Pancreas (tissue), 10 donors: ENCODE measurements around the gene TFAP2A. TPM values are rescaled to one million over a fixed set of nuclear protein-coding genes. Genes with fewer than 3 reads are reported as not detected.
A peak's percentile ranks its signal among the peaks of the same experiment; 100 is the strongest.

Experiments
- ATAC-seq, 4 donors: fragments of 200-7000 bp; cut with Tn5 transposase; one replicate each; pipeline versions ENCODE4 v1.8.0 to v1.9.1; 2020; ENCODE audit warnings: mild to moderate bottlenecking in 4 of 4, moderate library complexity in 4 of 4
- DNase-seq, 6 donors: peaks; one replicate each; pipeline ENCODE4 v3.0.0-alpha.2; 2020
- FAIRE-seq: peaks from 2 replicates; lab custom pipeline; 2012; peaks lifted over from hg19 to GRCh38; lab: Jason Lieb, UNC
- H3K27ac ChIP-seq, 4 donors: fragments of 200-600 bp; sonication (generic); 1 replicate in 3 of 4; 2 replicates in 1 of 4; pipeline versions ENCODE4 v1.5.0 to v1.8.0; 2020
- H3K27me3 ChIP-seq, 4 donors: fragments of 200-600 bp; one replicate each; pipeline ENCODE4 v1.8.0; 2021
- H3K36me3 ChIP-seq, 3 donors: fragments of 200-600 bp; sonication (generic) in 1 of 3; one replicate each; pipeline versions ENCODE4 v1.5.0 to v1.8.0; 2020 to 2021
- H3K4me1 ChIP-seq, 3 donors: fragments of 200-600 bp; one replicate each; pipeline ENCODE4 v1.8.0; 2021
- H3K4me3 ChIP-seq, 4 donors: fragments of 200-600 bp; sonication (generic) in 2 of 4; one replicate each; pipeline versions ENCODE4 v1.5.0 to v1.8.0; 2020 to 2021
- H3K9me3 ChIP-seq, 4 donors: fragments of 200-600 bp; one replicate each; pipeline ENCODE4 v1.8.0; 2021
- WGBS, 2 donors: extraction: QIAGEN DNeasy Blood & Tissue Kit; methylation state at CpG; one replicate each; pipeline ENCODE4 v1.1.7; 2013; 5-methylcytosine and 5-hydroxymethylcytosine counted together
- intact Hi-C, 3 donors: fragments of 100-400 bp; cut with DNase I; formaldehyde crosslinking; loops; one replicate each; pipeline versions ENCODE4 v1.11.1 to v1.14.2; 2022
- polyA plus RNA-seq, 2 donors: library from polyadenylated mRNA; stranded (reverse); fragments of 200-250 nt; gene quantifications; one replicate each; pipeline ENCODE4 v1.2.3, GENCODE V29; 2013
- total RNA-seq, 6 donors: library from RNA; stranded (reverse); fragmentation: NEBNext Ultra II Directional in 4 of 6; extraction: Animal tissue kit (Norgen Biotek cat#: 25700) in 4 of 6; gene quantifications; one replicate each; pipeline versions ENCODE4 v1.2.1 to v1.2.4, GENCODE V29; 2021 to 2023
- TF ChIP-seq, protein P1 (sequence below), 4 donors: fragments of 200-600 bp; sonication (generic) in 3 of 4; IDR thresholded peaks; one replicate each; pipeline versions ENCODE4 v1.5.0 to v1.8.0; 2021; ENCODE audit warnings: antibody characterized with exemption in 4 of 4
- donor health status: healthy with polysubstance abuse.
- donor health status: DM: no; HTN: no; CAD: no; lungs with moderate emphysema.
- donor health status: DM: no; HTN: no; CAD: no.
- donor health status: control.
- donor health status: control.
- donor health status: Bipolar disorder and iron deficiency.
- donor health status: DM: yes; HTN: yes; CAD: no.
- donor health status: DM: no; HTN: no; CAD: no.
- donor health status: DM: no; HTN: no; CAD: no.
- donor health status: DM: yes; HTN: yes; CAD: no.

Gene TFAP2A
- total and polyA plus RNA-seq, 8 donors: 0.12 to 1.3 (median 0.23) TPM

DNA sequence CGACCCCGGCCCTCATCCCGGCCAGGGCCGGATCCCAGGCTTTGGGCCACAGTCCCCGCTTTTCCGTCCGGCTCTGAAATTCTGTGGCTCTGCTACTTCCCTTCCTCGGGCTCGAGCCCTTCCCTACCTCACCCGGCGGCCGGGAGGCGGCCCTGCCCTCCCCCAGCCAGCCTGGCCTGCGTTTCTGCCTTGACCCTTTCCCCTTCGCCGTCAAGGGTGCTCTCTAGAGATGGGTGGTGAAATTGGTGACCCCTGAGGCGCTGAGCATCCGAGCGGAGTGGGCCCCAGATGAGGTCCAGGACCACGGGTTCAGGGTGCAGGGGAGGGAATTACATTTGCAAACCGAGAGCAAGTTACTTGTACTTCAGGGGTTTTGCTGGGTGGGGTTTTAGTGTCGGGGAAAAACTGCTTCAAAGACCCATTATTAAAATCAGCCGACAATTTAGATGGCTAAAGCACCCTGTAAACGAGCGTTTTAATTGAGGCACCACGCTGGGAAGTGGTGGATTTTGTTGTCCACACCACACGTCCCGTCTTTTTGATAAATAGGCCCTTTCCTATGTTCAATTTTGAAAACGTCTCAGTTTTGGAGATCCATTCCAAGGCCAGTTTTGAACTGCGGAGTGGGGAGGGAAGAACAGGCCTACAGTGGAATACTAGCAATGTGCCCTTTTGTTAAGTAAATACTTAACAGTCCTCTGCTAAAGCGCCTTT lies 9.9 kb downstream of the TFAP2A start:
- Histone ChIP-seq H3K4me3 (peak overlapping the region; percentile 34 to 47 (median 38)), H3K27ac (peak overlapping the region in 2 of 4 donors; percentile 30 to 58), H3K4me1 (peaks cover 5 to 10% (median 5%) of the 10 kb centered on the region in 3 donors), H3K9me3 (no peaks in the 10 kb centered on the region), H3K27me3 (peaks cover 2 to 53% (median 22%) of the 10 kb centered on the region in 4 donors), H3K36me3 (no peaks in the 10 kb centered on the region)
- TF ChIP-seq, protein P1, sequence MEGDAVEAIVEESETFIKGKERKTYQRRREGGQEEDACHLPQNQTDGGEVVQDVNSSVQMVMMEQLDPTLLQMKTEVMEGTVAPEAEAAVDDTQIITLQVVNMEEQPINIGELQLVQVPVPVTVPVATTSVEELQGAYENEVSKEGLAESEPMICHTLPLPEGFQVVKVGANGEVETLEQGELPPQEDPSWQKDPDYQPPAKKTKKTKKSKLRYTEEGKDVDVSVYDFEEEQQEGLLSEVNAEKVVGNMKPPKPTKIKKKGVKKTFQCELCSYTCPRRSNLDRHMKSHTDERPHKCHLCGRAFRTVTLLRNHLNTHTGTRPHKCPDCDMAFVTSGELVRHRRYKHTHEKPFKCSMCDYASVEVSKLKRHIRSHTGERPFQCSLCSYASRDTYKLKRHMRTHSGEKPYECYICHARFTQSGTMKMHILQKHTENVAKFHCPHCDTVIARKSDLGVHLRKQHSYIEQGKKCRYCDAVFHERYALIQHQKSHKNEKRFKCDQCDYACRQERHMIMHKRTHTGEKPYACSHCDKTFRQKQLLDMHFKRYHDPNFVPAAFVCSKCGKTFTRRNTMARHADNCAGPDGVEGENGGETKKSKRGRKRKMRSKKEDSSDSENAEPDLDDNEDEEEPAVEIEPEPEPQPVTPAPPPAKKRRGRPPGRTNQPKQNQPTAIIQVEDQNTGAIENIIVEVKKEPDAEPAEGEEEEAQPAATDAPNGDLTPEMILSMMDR (IDR thresholded peaks at IDR 0.05): no peak
- WGBS, 2 donors: 30% methylated on average over 31 of the region's 31 CpGs
- intact Hi-C loops: no loop called here
- no peak for ATAC-seq
- FAIRE-seq: no peak
- DNase-seq: no peak

DNA sequence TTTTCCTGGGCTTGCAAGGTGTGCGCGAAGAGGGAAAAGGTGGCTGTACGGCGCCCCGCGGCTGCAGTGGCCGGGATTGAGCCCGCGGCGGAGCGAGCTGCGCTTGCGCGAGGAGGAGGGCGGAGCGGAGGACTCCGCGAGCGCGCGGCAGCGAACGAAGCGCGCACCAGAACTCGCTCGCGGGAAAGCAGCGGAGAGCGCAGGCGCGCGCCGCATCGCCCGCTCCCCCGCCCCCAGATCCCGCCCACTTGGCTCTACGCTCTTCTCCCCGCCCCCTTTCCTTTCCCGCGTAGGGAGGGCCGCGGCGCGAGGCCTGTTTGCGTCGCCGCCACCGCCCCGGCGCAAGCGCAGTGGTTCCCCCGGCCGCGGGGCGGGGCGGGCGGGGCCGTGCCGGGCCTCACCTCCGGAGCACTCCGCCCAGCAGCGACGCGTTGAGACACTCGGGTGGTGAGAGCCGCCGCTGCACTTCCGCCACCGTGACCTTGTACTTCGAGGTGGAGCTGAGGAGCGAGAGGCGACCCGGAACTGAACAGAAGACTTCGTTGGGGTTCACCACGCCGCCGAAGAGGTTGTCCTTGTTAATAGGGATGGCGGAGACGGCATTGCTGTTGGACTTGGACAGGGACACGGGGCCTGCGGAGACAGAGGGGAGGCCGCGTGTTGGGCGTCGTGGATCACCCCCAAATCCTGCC lies 10.6 kb downstream of the TFAP2A start:
- intact Hi-C loops: no loop called here
- FAIRE-seq (no peak), ATAC-seq (peak; percentile 95 to 99 (median 97)), DNase-seq (peak; percentile 89 to 96 (median 94))
- H3K4me3 ChIP-seq: peak overlapping the region; percentile 34 to 47 (median 38)
- TF ChIP-seq, protein P1 (IDR thresholded peaks at IDR 0.05): peak in 3 of 4 donors; percentile 11 to 20 (median 13)
- no peaks in the 10 kb centered on the region for H3K9me3 ChIP-seq
- H3K4me1 ChIP-seq: peaks cover 5 to 10% (median 5%) of the 10 kb centered on the region in 3 donors
- peak overlapping the region in 2 of 4 donors; percentile 30 to 58 for H3K27ac ChIP-seq
- H3K27me3 ChIP-seq: peaks cover 2 to 53% (median 19%) of the 10 kb centered on the region in 4 donors
- no peaks in the 10 kb centered on the region for H3K36me3 ChIP-seq
- 1% methylated on average over 58 to 87 of the region's 87 CpGs for whole genome bisulfite sequencing, 2 donors

DNA sequence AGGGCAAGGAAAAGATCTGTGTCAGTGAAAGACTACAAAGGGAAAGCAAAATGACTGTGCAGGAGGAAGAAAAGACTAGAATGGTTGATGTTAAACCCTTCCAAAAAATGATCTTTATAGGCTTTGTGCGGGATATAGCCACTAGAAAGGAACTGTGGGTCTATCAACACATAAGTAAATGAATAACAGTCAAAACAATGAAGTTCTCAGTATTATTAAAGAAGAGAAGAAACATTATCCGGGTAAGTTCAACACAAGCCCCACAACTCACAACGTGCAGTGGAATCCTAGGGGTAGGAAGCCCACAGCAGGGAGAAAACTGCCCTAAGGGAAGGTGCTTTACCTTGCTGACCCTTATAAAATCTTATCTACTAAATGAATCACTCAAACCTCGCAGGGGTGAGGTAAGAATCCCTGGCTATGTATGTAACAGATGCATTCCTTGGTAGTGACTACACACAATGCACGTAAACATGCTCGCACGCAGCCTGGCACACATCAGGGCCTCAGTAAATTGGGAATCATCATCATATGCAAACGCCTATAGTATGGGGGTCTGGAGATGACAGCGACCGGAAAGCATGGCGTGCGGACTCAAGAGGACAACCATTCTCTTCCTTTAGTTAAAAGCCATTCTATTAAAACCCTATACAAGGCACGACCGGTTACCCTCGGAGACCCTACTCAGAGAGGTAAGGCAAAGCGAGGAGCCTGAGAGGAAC lies 11.3 kb downstream of the TFAP2A start:
- Histone ChIP-seq H3K9me3 (no peaks in the 10 kb centered on the region), H3K4me3 (peak overlapping the region; percentile 24 to 47 (median 38)), H3K4me1 (peaks cover 5 to 10% (median 5%) of the 10 kb centered on the region in 3 donors), H3K27ac (peak overlapping the region in 1 of 4 donors; percentile 58), H3K27me3 (peaks cover 2 to 54% (median 13%) of the 10 kb centered on the region in 4 donors), H3K36me3 (no peaks in the 10 kb centered on the region)
- TF ChIP-seq, protein P1 (IDR thresholded peaks at IDR 0.05): no peak
- peak in 2 of 4 donors; percentile 7 for ATAC-seq
- FAIRE-seq: no peak
- intact Hi-C loops: no loop called here
- DNase-seq: no peak
- WGBS, 2 donors: 2 to 3% methylated on average over 16 of the region's 16 CpGs

DNA sequence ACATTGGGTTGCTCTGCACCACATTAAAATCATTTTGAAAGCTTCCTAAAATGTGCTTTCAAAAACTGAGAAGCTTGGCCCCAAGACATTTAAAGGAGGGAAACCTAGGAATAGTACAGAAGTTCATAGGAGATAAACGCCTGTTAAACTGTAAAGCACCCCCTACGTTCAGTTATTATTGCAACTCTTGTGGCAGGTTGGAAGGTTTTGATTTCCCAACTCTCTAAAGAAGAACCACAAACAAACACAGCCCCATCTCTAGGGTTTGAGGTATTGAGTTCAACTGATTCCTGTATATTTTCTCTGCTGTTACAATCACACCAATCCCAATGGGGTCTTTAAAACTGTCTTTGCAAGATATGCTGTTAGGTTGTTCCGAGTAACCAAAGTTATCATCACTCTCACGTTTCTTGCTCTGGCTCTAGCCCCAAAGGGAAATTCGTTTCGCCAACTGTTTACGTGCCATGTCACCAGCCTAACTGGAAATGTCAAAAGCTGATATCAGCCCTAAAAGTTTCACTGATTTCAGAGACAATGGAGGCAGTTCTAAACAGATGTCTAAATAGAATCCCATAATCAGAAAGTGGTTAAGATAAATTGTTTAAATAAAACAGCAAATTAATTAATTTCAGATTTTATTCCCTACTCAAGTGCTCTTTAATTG lies 12.1 kb downstream of the TFAP2A start:
- 32 to 38% methylated on average over 7 of the region's 7 CpGs for WGBS, 2 donors
- FAIRE-seq: no peak

More for the DNA sequence above, 12.1 kb downstream of the TFAP2A start:
- DNase-seq: no peak
- H3K27ac ChIP-seq: no peak overlapping the region
- H3K4me3 ChIP-seq: no peak overlapping the region
- intact Hi-C loops: no loop called here
- no peak for ATAC-seq
- TF ChIP-seq, protein P1 (IDR thresholded peaks at IDR 0.05): no peak
- H3K27me3 ChIP-seq: peaks cover 2 to 54% (median 9%) of the 10 kb centered on the region in 4 donors
- no peaks in the 10 kb centered on the region for H3K36me3 ChIP-seq
- peaks cover 5 to 10% (median 5%) of the 10 kb centered on the region in 3 donors for H3K4me1 ChIP-seq
- H3K9me3 ChIP-seq: no peaks in the 10 kb centered on the region
